Neural cell (in vitro differentiated cells): ENCODE results near the gene TAB2.

Source experiments
- CTCF ChIP-seq: fragments of 450-650 bp; IDR thresholded peaks from 2 replicates; pipeline ENCODE4 v1.5.1; 2014; ENCODE audit warnings: antibody characterized with exemption, mild to moderate bottlenecking, moderate library complexity; ENCODE audit not compliant: poor library complexity, severe bottlenecking
- EP300 ChIP-seq: fragments of 450-650 bp; conservative IDR thresholded peaks from 2 replicates; pipeline ENCODE4 v1.6.1; 2014; ENCODE audit warnings: antibody characterized with exemption, mild to moderate bottlenecking, moderate library complexity; ENCODE audit not compliant: poor library complexity, severe bottlenecking
- SMC3 ChIP-seq: fragments of 450-650 bp; conservative IDR thresholded peaks from 2 replicates; pipeline ENCODE4 v1.6.1; 2014; ENCODE audit warnings: antibody characterized with exemption, mild to moderate bottlenecking, moderate library complexity; ENCODE audit not compliant: poor library complexity
- TF ChIP-seq, protein P1 (sequence below): IDR thresholded peaks from 2 replicates; pipeline ENCODE4 v1.6.1; 2012; ENCODE audit warnings: borderline replicate concordance

DNA sequence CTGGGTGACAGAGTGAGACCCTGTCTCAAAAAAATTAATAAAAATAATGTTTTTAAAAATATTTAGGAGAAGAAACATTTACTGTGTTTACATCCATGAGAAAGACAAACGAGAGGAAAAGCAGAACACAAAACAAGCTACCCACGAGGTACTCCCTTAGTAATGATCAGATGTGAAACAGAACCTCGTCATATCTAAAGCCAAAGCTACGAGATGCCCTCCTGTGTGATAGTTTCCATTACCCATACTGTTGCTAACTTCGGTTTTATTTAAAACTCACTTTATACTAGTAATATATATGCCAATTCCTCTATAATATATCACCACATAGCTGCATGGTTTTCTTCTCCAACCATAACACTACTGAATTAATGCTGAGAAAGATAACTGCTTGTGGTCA lies 103.6 kb downstream of the TAB2 start:
- TF ChIP-seq CTCF (no peak), SMC3 (no peak), EP300 (no peak)
- TF ChIP-seq, protein P1, sequence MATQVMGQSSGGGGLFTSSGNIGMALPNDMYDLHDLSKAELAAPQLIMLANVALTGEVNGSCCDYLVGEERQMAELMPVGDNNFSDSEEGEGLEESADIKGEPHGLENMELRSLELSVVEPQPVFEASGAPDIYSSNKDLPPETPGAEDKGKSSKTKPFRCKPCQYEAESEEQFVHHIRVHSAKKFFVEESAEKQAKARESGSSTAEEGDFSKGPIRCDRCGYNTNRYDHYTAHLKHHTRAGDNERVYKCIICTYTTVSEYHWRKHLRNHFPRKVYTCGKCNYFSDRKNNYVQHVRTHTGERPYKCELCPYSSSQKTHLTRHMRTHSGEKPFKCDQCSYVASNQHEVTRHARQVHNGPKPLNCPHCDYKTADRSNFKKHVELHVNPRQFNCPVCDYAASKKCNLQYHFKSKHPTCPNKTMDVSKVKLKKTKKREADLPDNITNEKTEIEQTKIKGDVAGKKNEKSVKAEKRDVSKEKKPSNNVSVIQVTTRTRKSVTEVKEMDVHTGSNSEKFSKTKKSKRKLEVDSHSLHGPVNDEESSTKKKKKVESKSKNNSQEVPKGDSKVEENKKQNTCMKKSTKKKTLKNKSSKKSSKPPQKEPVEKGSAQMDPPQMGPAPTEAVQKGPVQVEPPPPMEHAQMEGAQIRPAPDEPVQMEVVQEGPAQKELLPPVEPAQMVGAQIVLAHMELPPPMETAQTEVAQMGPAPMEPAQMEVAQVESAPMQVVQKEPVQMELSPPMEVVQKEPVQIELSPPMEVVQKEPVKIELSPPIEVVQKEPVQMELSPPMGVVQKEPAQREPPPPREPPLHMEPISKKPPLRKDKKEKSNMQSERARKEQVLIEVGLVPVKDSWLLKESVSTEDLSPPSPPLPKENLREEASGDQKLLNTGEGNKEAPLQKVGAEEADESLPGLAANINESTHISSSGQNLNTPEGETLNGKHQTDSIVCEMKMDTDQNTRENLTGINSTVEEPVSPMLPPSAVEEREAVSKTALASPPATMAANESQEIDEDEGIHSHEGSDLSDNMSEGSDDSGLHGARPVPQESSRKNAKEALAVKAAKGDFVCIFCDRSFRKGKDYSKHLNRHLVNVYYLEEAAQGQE: no peak
